ENCODE results near the gene TCP11L1.

Gene TCP11L1

GRCh38 chr11:33052231-33052630, 12.9 kb downstream of the TCP11L1 start:
- WGBS: 100% methylated on average over 2 of the region's 2 CpGs
- H3K4me1 ChIP-seq (ENCODE audit: insufficient read depth, low read length): peaks cover 16% of the 10 kb centered on the region

GRCh38 chr11:33055375-33055774, 16.0 kb downstream of the TCP11L1 start:
- H3K4me3 ChIP-seq (ENCODE audit: low read length): no peak overlapping the region
- H3K27ac ChIP-seq (ENCODE audit: low read depth, low read length): no peak overlapping the region
- peaks cover 13% of the 10 kb centered on the region; the same call in 1 of the 2 replicates for H3K4me1 ChIP-seq (ENCODE audit: insufficient read depth, low read length)
- H3K9ac ChIP-seq (ENCODE audit: low read depth, low read length): no peak overlapping the region
- H3K9me3 ChIP-seq (ENCODE audit: insufficient read depth, low read depth, low read length): no peaks in the 10 kb centered on the region
- peaks cover 51% of the 10 kb centered on the region for H3K36me3 ChIP-seq (ENCODE audit: insufficient read depth, low read length)
- H3K27me3 ChIP-seq (ENCODE audit: insufficient read depth, low read length): no peaks in the 10 kb centered on the region

More at GRCh38 chr11:33052231-33052630, 12.9 kb downstream of the TCP11L1 start:
- H3K9me3 ChIP-seq (ENCODE audit: insufficient read depth, low read depth, low read length): no peaks in the 10 kb centered on the region
- H3K9ac ChIP-seq (ENCODE audit: low read depth, low read length): no peak overlapping the region
- H3K27me3 ChIP-seq (ENCODE audit: insufficient read depth, low read length): no peaks in the 10 kb centered on the region
- peaks cover 30% of the 10 kb centered on the region for H3K36me3 ChIP-seq (ENCODE audit: insufficient read depth, low read length)
- H3K27ac ChIP-seq (ENCODE audit: low read depth, low read length): no peak overlapping the region
- no peak overlapping the region for H3K4me3 ChIP-seq (ENCODE audit: low read length)

- no peak overlapping the region for H3K27ac ChIP-seq (ENCODE audit: low read depth, low read length)
- H3K36me3 ChIP-seq (ENCODE audit: insufficient read depth, low read length): peaks cover 67% of the 10 kb centered on the region
- H3K4me1 ChIP-seq (ENCODE audit: insufficient read depth, low read length): peaks cover 9% of the 10 kb centered on the region; the same call in 1 of the 2 replicates
- H3K27me3 ChIP-seq (ENCODE audit: insufficient read depth, low read length): no peaks in the 10 kb centered on the region
- no peak overlapping the region for H3K4me3 ChIP-seq (ENCODE audit: low read length)
- no peaks in the 10 kb centered on the region for H3K9me3 ChIP-seq (ENCODE audit: insufficient read depth, low read depth, low read length)
- 88% methylated on average over 1 of the region's 1 CpG for WGBS
- no peak overlapping the region for H3K9ac ChIP-seq (ENCODE audit: low read depth, low read length)
Observed at GRCh38 chr11:33057284-33057683, 17.9 kb downstream of the TCP11L1 start.

GRCh38 chr11:33059331-33060007, 20.1 kb downstream of the TCP11L1 start:
- peaks cover 9% of the 10 kb centered on the region; the same call in 1 of the 2 replicates for H3K4me1 ChIP-seq (ENCODE audit: insufficient read depth, low read length)
- H3K4me3 ChIP-seq (ENCODE audit: low read length): no peak overlapping the region
- no peaks in the 10 kb centered on the region for H3K9me3 ChIP-seq (ENCODE audit: insufficient read depth, low read depth, low read length)
- H3K9ac ChIP-seq (ENCODE audit: low read depth, low read length): no peak overlapping the region
- 90% methylated on average over 5 of the region's 5 CpGs for WGBS
- no peaks in the 10 kb centered on the region for H3K27me3 ChIP-seq (ENCODE audit: insufficient read depth, low read length)
- no peak overlapping the region for H3K27ac ChIP-seq (ENCODE audit: low read depth, low read length)
- peaks cover 73% of the 10 kb centered on the region for H3K36me3 ChIP-seq (ENCODE audit: insufficient read depth, low read length)

- Histone ChIP-seq H3K27me3 (ENCODE audit: insufficient read depth, low read length) (no peaks in the 10 kb centered on the region), H3K9me3 (ENCODE audit: insufficient read depth, low read depth, low read length) (no peaks in the 10 kb centered on the region), H3K4me3 (ENCODE audit: low read length) (no peak overlapping the region), H3K9ac (ENCODE audit: low read depth, low read length) (no peak overlapping the region), H3K27ac (ENCODE audit: low read depth, low read length) (no peak overlapping the region), H3K36me3 (ENCODE audit: insufficient read depth, low read length) (peaks cover 66% of the 10 kb centered on the region), H3K4me1 (ENCODE audit: insufficient read depth, low read length) (peaks cover 9% of the 10 kb centered on the region; the same call in 1 of the 2 replicates)
- 92% methylated on average over 3 of the region's 3 CpGs for WGBS
Observed at GRCh38 chr11:33060271-33060670, 20.9 kb downstream of the TCP11L1 start.

GRCh38 chr11:33062137-33062536, 22.8 kb downstream of the TCP11L1 start:
- Histone ChIP-seq H3K27ac (ENCODE audit: low read depth, low read length) (no peak overlapping the region), H3K9me3 (ENCODE audit: insufficient read depth, low read depth, low read length) (no peaks in the 10 kb centered on the region), H3K9ac (ENCODE audit: low read depth, low read length) (no peak overlapping the region), H3K4me1 (ENCODE audit: insufficient read depth, low read length) (peaks cover 9% of the 10 kb centered on the region; the same call in 1 of the 2 replicates), H3K36me3 (ENCODE audit: insufficient read depth, low read length) (peaks cover 70% of the 10 kb centered on the region), H3K4me3 (ENCODE audit: low read length) (no peak overlapping the region), H3K27me3 (ENCODE audit: insufficient read depth, low read length) (no peaks in the 10 kb centered on the region)
- WGBS: 92% methylated on average over 4 of the region's 5 CpGs

- peaks cover 9% of the 10 kb centered on the region; the same call in 1 of the 2 replicates for H3K4me1 ChIP-seq (ENCODE audit: insufficient read depth, low read length)
- no peak overlapping the region for H3K27ac ChIP-seq (ENCODE audit: low read depth, low read length)
- no peak overlapping the region for H3K4me3 ChIP-seq (ENCODE audit: low read length)
- H3K9me3 ChIP-seq (ENCODE audit: insufficient read depth, low read depth, low read length): no peaks in the 10 kb centered on the region
- WGBS: 82% methylated on average over 3 of the region's 3 CpGs
- H3K36me3 ChIP-seq (ENCODE audit: insufficient read depth, low read length): peaks cover 66% of the 10 kb centered on the region
- no peaks in the 10 kb centered on the region for H3K27me3 ChIP-seq (ENCODE audit: insufficient read depth, low read length)
- no peak overlapping the region for H3K9ac ChIP-seq (ENCODE audit: low read depth, low read length)
Observed at GRCh38 chr11:33063326-33063881, 24.0 kb downstream of the TCP11L1 start.

GRCh38 chr11:33064033-33064825, 24.9 kb downstream of the TCP11L1 start:
- 81% methylated on average over 10 of the region's 11 CpGs for WGBS
- H3K27ac ChIP-seq (ENCODE audit: low read depth, low read length): no peak overlapping the region
- no peaks in the 10 kb centered on the region for H3K9me3 ChIP-seq (ENCODE audit: insufficient read depth, low read depth, low read length)
- H3K4me1 ChIP-seq (ENCODE audit: insufficient read depth, low read length): peaks cover 7% of the 10 kb centered on the region; the same call in 1 of the 2 replicates
- no peaks in the 10 kb centered on the region for H3K27me3 ChIP-seq (ENCODE audit: insufficient read depth, low read length)
- no peak overlapping the region for H3K9ac ChIP-seq (ENCODE audit: low read depth, low read length)
- H3K36me3 ChIP-seq (ENCODE audit: insufficient read depth, low read length): peaks cover 64% of the 10 kb centered on the region
- no peak overlapping the region for H3K4me3 ChIP-seq (ENCODE audit: low read length)

GRCh38 chr11:33064866-33065265, 25.5 kb downstream of the TCP11L1 start:
- Histone ChIP-seq H3K36me3 (ENCODE audit: insufficient read depth, low read length) (peaks cover 63% of the 10 kb centered on the region), H3K9me3 (ENCODE audit: insufficient read depth, low read depth, low read length) (no peaks in the 10 kb centered on the region), H3K4me3 (ENCODE audit: low read length) (no peak overlapping the region), H3K27ac (ENCODE audit: low read depth, low read length) (no peak overlapping the region), H3K9ac (ENCODE audit: low read depth, low read length) (no peak overlapping the region), H3K27me3 (ENCODE audit: insufficient read depth, low read length) (no peaks in the 10 kb centered on the region), H3K4me1 (ENCODE audit: insufficient read depth, low read length) (0 out of 2 replicates have a peak, but pooled peaks cover under 1% of the 10 kb centered on the region)
- 94% methylated on average over 5 of the region's 5 CpGs for WGBS

GRCh38 chr11:33065445-33066178, 26.2 kb downstream of the TCP11L1 start:
- peaks cover 62% of the 10 kb centered on the region for H3K36me3 ChIP-seq (ENCODE audit: insufficient read depth, low read length)
- WGBS: 66% methylated on average over 22 of the region's 22 CpGs

More at GRCh38 chr11:33065445-33066178, 26.2 kb downstream of the TCP11L1 start:
- Histone ChIP-seq H3K9me3 (ENCODE audit: insufficient read depth, low read depth, low read length) (no peaks in the 10 kb centered on the region), H3K4me3 (ENCODE audit: low read length) (no peak overlapping the region), H3K4me1 (ENCODE audit: insufficient read depth, low read length) (no peaks in the 10 kb centered on the region), H3K27me3 (ENCODE audit: insufficient read depth, low read length) (no peaks in the 10 kb centered on the region), H3K9ac (ENCODE audit: low read depth, low read length) (no peak overlapping the region), H3K27ac (ENCODE audit: low read depth, low read length) (no peak overlapping the region)
